KMS-11 (cell line): ENCODE data around the gene CDK14.

Experiments used
- H2AFZ ChIP-seq: fragments of 200-600 bp; sonication (generic); 2 replicates; pipeline ENCODE4 v1.6.1; 2016; ENCODE audit warnings: antibody characterized with exemption, mixed run types, low read depth
- H3K27ac ChIP-seq: fragments of 200-600 bp; sonication (generic); 2 replicates; pipeline ENCODE4 v1.6.1; 2016; ENCODE audit warnings: mild to moderate bottlenecking, mixed run types
- H3K27me3 ChIP-seq: fragments of 200-600 bp; sonication (generic); 2 replicates; pipeline ENCODE4 v1.6.1; 2017; ENCODE audit warnings: mild to moderate bottlenecking, low read depth, mixed run types, moderate library complexity; ENCODE audit not compliant: insufficient read depth
- H3K36me3 ChIP-seq: fragments of 200-600 bp; sonication (generic); 2 replicates; pipeline ENCODE4 v1.6.1; 2017; ENCODE audit warnings: mild to moderate bottlenecking, mixed run types; ENCODE audit not compliant: insufficient read depth
- H3K4me1 ChIP-seq: fragments of 200-600 bp; sonication (generic); 2 replicates; pipeline ENCODE4 v1.6.1; 2016; ENCODE audit warnings: mild to moderate bottlenecking, low read depth, mixed run types; ENCODE audit not compliant: poor library complexity, severe bottlenecking
- H3K4me2 ChIP-seq: fragments of 200-600 bp; sonication (generic); 2 replicates; pipeline ENCODE4 v1.7.0; 2016; ENCODE audit warnings: mild to moderate bottlenecking, mixed run types
- H3K4me3 ChIP-seq: fragments of 200-600 bp; sonication (generic); IDR thresholded peaks from 2 replicates; pipeline ENCODE4 v1.6.1; 2017; ENCODE audit warnings: low read depth, low read length, mixed read lengths; ENCODE audit not compliant: insufficient read depth
- H3K79me2 ChIP-seq: fragments of 200-600 bp; sonication (generic); 2 replicates; pipeline ENCODE4 v1.6.1; 2016; ENCODE audit warnings: low read depth, mixed run types; ENCODE audit not compliant: insufficient read depth
- H3K9ac ChIP-seq: fragments of 200-600 bp; sonication (generic); 2 replicates; pipeline ENCODE4 v1.6.1; 2016; ENCODE audit warnings: mild to moderate bottlenecking, mixed run types
- H4K20me1 ChIP-seq: fragments of 200-600 bp; sonication (generic); 2 replicates; pipeline ENCODE4 v1.6.1; 2016; ENCODE audit warnings: mild to moderate bottlenecking, mixed run types; ENCODE audit not compliant: insufficient read depth
- CTCF ChIP-seq: fragments of 200-600 bp; sonication (generic); conservative IDR thresholded peaks from 2 replicates; pipeline ENCODE4 v1.6.1; 2017; ENCODE audit warnings: low read depth, mild to moderate bottlenecking, antibody characterized with exemption, low read length, moderate library complexity, mixed read lengths

CDK14 gene

DNA sequence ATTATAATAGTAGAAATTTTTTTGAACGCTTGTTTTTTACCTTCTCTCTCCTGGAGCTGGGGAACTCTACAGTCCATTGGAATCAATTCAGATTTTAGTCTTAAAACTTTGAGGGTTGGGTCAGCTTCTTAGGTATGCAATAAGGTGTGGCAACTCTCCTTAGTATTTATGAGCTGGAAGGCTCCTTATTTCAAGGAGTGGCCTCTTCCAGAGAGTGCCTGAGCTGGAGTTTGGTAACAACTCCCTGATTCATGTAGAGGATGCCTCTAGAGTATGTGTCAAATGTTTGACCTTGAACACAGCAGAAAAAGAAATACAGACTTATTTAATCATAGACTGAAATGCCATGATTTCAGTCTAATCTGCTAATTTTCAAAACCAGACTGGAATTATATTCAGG, 11.1 kb downstream of the CDK14 start:
- Histone ChIP-seq H3K79me2 (0 out of 2 replicates have a peak, but pooled peaks cover 4% of the 10 kb centered on the region), H3K36me3 (no peaks in the 10 kb centered on the region), H3K4me1 (peaks cover 3% of the 10 kb centered on the region), H3K9ac (no peak overlapping the region), H3K27ac (no peak overlapping the region), H4K20me1 (no peaks in the 10 kb centered on the region), H3K4me3 (no peak overlapping the region), H3K27me3 (no peaks in the 10 kb centered on the region), H3K4me2 (no peak overlapping the region), H2AFZ (no peak overlapping the region)
- no peak for TF ChIP-seq CTCF

GRCh38 chr7:90610105-90610504, 14.0 kb downstream of the CDK14 start:
- no peaks in the 10 kb centered on the region for H3K4me1 ChIP-seq
- H3K27me3 ChIP-seq = no peaks in the 10 kb centered on the region
- no peaks in the 10 kb centered on the region for H3K79me2 ChIP-seq
- H3K36me3 ChIP-seq = no peaks in the 10 kb centered on the region
- H4K20me1 ChIP-seq = no peaks in the 10 kb centered on the region
- no peak for TF ChIP-seq CTCF
- no peak overlapping the region for H3K4me3 ChIP-seq
- no peak overlapping the region for H2AFZ ChIP-seq
- no peak overlapping the region for H3K9ac ChIP-seq
- no peak overlapping the region for H3K27ac ChIP-seq
- H3K4me2 ChIP-seq = no peak overlapping the region

GRCh38 chr7:90611115-90611514, 15.0 kb downstream of the CDK14 start:
- Histone ChIP-seq H3K9ac (no peak overlapping the region), H3K27me3 (no peaks in the 10 kb centered on the region), H3K4me3 (no peak overlapping the region), H2AFZ (no peak overlapping the region), H3K79me2 (no peaks in the 10 kb centered on the region), H3K27ac (no peak overlapping the region), H4K20me1 (no peaks in the 10 kb centered on the region), H3K36me3 (no peaks in the 10 kb centered on the region), H3K4me1 (no peaks in the 10 kb centered on the region), H3K4me2 (no peak overlapping the region)
- TF ChIP-seq CTCF = no peak

DNA sequence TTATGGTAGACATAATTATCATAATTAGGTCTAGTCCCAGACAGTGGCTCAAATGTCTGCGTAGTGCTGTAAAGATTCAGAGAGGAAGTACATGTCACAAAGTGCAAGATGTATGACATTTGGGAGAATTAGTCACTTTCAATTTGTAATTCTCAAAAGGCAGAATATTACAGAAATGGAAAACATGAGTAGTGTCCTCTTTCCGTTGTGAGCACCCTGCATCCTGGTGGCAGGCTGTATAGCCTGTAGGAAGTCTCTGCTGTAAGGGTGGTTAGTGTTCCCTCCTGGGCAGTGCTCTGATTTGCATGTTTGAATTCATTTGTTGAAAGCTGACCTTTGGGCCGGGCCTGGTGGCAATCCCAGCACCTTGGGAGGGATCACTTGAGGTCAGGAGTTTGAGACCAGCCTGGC, 17.0 kb downstream of the CDK14 start:
- Histone ChIP-seq H3K9ac (no peak overlapping the region), H3K4me2 (no peak overlapping the region), H4K20me1 (no peaks in the 10 kb centered on the region), H2AFZ (no peak overlapping the region), H3K36me3 (no peaks in the 10 kb centered on the region), H3K4me3 (no peak overlapping the region), H3K4me1 (no peaks in the 10 kb centered on the region), H3K79me2 (no peaks in the 10 kb centered on the region), H3K27me3 (no peaks in the 10 kb centered on the region), H3K27ac (no peak overlapping the region)
- no peak for TF ChIP-seq CTCF
